HepG2 (cell line): ENCODE results near the gene HSF2BP. TPM values are rescaled to one million over a fixed set of nuclear protein-coding genes. Genes with fewer than 3 reads are reported as not detected.

Source experiments
- ARHGAP35 ChIP-seq: sonication (generic); formaldehyde crosslinking; IDR thresholded peaks from 2 replicates; pipeline ENCODE4 v1.9.0; 2022; ENCODE audit warnings: mild to moderate bottlenecking, inconsistent platforms, moderate library complexity, missing genetic modification reagents, borderline replicate concordance
- ARID2 ChIP-seq: sonication (generic); formaldehyde crosslinking; IDR thresholded peaks from 2 replicates; pipeline ENCODE4 v1.8.1; 2022; ENCODE audit warnings: mild to moderate bottlenecking, missing genetic modification reagents, borderline replicate concordance
- CBX1 ChIP-seq: IDR thresholded peaks from one replicate; pipeline ENCODE4 v1.6.1; 2016; ENCODE audit warnings: antibody characterized with exemption, low read depth
- ELF3 ChIP-seq: IDR thresholded peaks from 2 replicates; pipeline ENCODE4 v1.6.1; 2016; ENCODE audit warnings: missing genetic modification reagents, missing compliant biosample characterization
- GPN1 ChIP-seq: sonication (generic); formaldehyde crosslinking; IDR thresholded peaks from 2 replicates; pipeline ENCODE4 v1.5.1; 2020; ENCODE audit warnings: missing genetic modification reagents, borderline replicate concordance
- HNF4A ChIP-seq: sonication (generic); formaldehyde crosslinking; IDR thresholded peaks from 2 replicates; pipeline ENCODE4 v1.4.0; 2020; ENCODE audit warnings: missing genetic modification reagents
- IRF2 ChIP-seq: IDR thresholded peaks from 2 replicates; pipeline ENCODE4 v1.6.1; 2018; ENCODE audit warnings: missing genetic modification reagents, missing compliant biosample characterization
- MATR3 ChIP-seq: sonication (generic); formaldehyde crosslinking; IDR thresholded peaks from 2 replicates; pipeline ENCODE4 v1.4.0; 2020; ENCODE audit warnings: missing genetic modification reagents
- MED1 ChIP-seq: sonication (generic); formaldehyde crosslinking; IDR thresholded peaks from 2 replicates; pipeline ENCODE4 v1.4.0; 2020; ENCODE audit warnings: missing genetic modification reagents
- NCOA2 ChIP-seq: sonication (generic); formaldehyde crosslinking; IDR thresholded peaks from 2 replicates; pipeline ENCODE4 v1.8.0; 2022; ENCODE audit warnings: inconsistent platforms
- NFKBIZ ChIP-seq: IDR thresholded peaks from 2 replicates; pipeline ENCODE4 v1.6.1; 2018; ENCODE audit warnings: missing genetic modification reagents, missing compliant biosample characterization
- PLRG1 ChIP-seq: fragments of 450-650 bp; conservative IDR thresholded peaks from 2 replicates; pipeline ENCODE4 v1.6.1; 2016
- RARG ChIP-seq: sonication (generic); formaldehyde crosslinking; IDR thresholded peaks from 2 replicates; pipeline ENCODE4 v1.4.0; 2020; ENCODE audit warnings: low read depth, mild to moderate bottlenecking, missing genetic modification reagents
- RFX5 ChIP-seq: IDR thresholded peaks from 2 replicates; pipeline ENCODE4 v1.6.1; 2011; ENCODE audit warnings: low read depth, low read length, improper control_type of control experiment
- STAG1 ChIP-seq: sonication (generic); formaldehyde crosslinking; IDR thresholded peaks from 2 replicates; pipeline ENCODE4 v1.4.0; 2020; ENCODE audit warnings: missing genetic modification reagents
- TAF15 ChIP-seq: fragments of 200-400 bp; formaldehyde crosslinking; IDR thresholded peaks from one replicate; pipeline ENCODE4 v1.6.1; 2018; ENCODE audit warnings: mild to moderate bottlenecking, low read depth, low read length; ENCODE audit not compliant: poor library complexity, severe bottlenecking
- TFE3 ChIP-seq: IDR thresholded peaks from 2 replicates; pipeline ENCODE4 v1.6.1; 2016
- ZNF160 ChIP-seq: sonication (generic); formaldehyde crosslinking; IDR thresholded peaks from 2 replicates; pipeline ENCODE4 v1.8.0; 2022; ENCODE audit warnings: mild to moderate bottlenecking, inconsistent platforms, missing genetic modification reagents
- ZNF18 ChIP-seq: sonication (generic); formaldehyde crosslinking; IDR thresholded peaks from 2 replicates; pipeline ENCODE4 v1.8.0; 2022; ENCODE audit warnings: mild to moderate bottlenecking, missing genetic modification reagents; ENCODE audit not compliant: insufficient replicate concordance
- ZNF230 ChIP-seq: sonication (generic); formaldehyde crosslinking; IDR thresholded peaks from 2 replicates; pipeline ENCODE4 v1.4.0; 2020; ENCODE audit warnings: mild to moderate bottlenecking, missing genetic modification reagents
- ZNF484 ChIP-seq: sonication (generic); formaldehyde crosslinking; IDR thresholded peaks from 2 replicates; pipeline ENCODE4 v1.5.1; 2020; ENCODE audit warnings: mild to moderate bottlenecking, low read depth, missing genetic modification reagents, borderline replicate concordance
- ZNF652 ChIP-seq: IDR thresholded peaks from 2 replicates; pipeline ENCODE4 v1.6.1; 2016; ENCODE audit warnings: low read depth, borderline replicate concordance
- ZNF781 ChIP-seq: sonication (generic); formaldehyde crosslinking; IDR thresholded peaks from 2 replicates; pipeline ENCODE4 v1.5.1; 2020; ENCODE audit warnings: borderline replicate concordance, mild to moderate bottlenecking, missing genetic modification reagents; ENCODE audit errors: not compliant biosample characterization
- ZNF841 ChIP-seq: sonication (generic); formaldehyde crosslinking; IDR thresholded peaks from 2 replicates; pipeline ENCODE4 v1.8.1; 2023; ENCODE audit warnings: missing genetic modification reagents, borderline replicate concordance
- ZSCAN12 ChIP-seq: sonication (generic); formaldehyde crosslinking; IDR thresholded peaks from 2 replicates; pipeline ENCODE4 v1.9.0; 2021; ENCODE audit warnings: mild to moderate bottlenecking, missing genetic modification reagents
- ZSCAN29 ChIP-seq: sonication (generic); formaldehyde crosslinking; conservative IDR thresholded peaks from 2 replicates; pipeline ENCODE4 v1.4.0; 2020; ENCODE audit warnings: mild to moderate bottlenecking, missing genetic modification reagents
- polyA plus RNA-seq, 8 experiments: library from polyadenylated mRNA; depleted of rRNA in 3 of 8; stranded (reverse) in 7 of 8; unstranded in 1 of 8; fragments of >200 nt; fragmentation: Illumina TruSeq in 4 of 8; extraction: Trizol in 4 of 8; gene quantifications; 2 replicates each; pipeline versions ENCODE4 v1.2.1 to v1.2.3, GENCODE V29; 2011 to 2016; ENCODE audit warnings: low read depth in 4 of 8, missing spikeins in 1 of 8, mixed read lengths in 1 of 8; ENCODE audit not compliant: insufficient read depth in 1 of 8
- total RNA-seq, 5 experiments: library from RNA; depleted of rRNA; stranded (reverse); fragments of >200 nt; fragmentation: Illumina TruSeq; extraction: Trizol; gene quantifications; 2 replicates each; pipeline ENCODE4 v1.2.3, GENCODE V29; 2016; ENCODE audit warnings: low read depth in 1 of 5

HSF2BP gene
- total and polyA plus RNA-seq, 2 of the 13 experiments (the other 11 are each of a cell fraction or from before 2014, with no cell fraction given): 0.67 to 2.2 TPM

GRCh38 chr21:43609501-43610340 is 49.6 kb downstream of the HSF2BP start (continued):
- TF ChIP-seq MED1 (CRISPR knock-in tag): peak; percentile 68
- no peak for TF ChIP-seq TAF15
- peak; percentile 50 for TF ChIP-seq HNF4A (CRISPR knock-in tag)
- peak; percentile 34; the same call in 1 of the 2 replicates for TF ChIP-seq NCOA2
- TF ChIP-seq RARG (CRISPR knock-in tag): no peak
- no peak for TF ChIP-seq CBX1
- TF ChIP-seq ZSCAN29 (CRISPR knock-in tag): no peak
- TF ChIP-seq ZNF781 (CRISPR knock-in tag): peak; percentile 16
- 0 out of 2 replicates have a peak, but pooled peaks have one; percentile 48 for TF ChIP-seq TFE3
- no peak for TF ChIP-seq NFKBIZ (CRISPR knock-in tag)
- TF ChIP-seq ELF3: no peak
- TF ChIP-seq ZNF652 (CRISPR knock-in tag): no peak
- TF ChIP-seq GPN1 (CRISPR knock-in tag): no peak
- TF ChIP-seq MATR3 (CRISPR knock-in tag): no peak
- TF ChIP-seq STAG1 (CRISPR knock-in tag): peak; percentile 28
- no peak for TF ChIP-seq ZSCAN12 (CRISPR knock-in tag)
- TF ChIP-seq ZNF18 (CRISPR knock-in tag): no peak
- TF ChIP-seq ZNF230 (CRISPR knock-in tag): no peak
- TF ChIP-seq PLRG1: no peak
- TF ChIP-seq ZNF484 (CRISPR knock-in tag): no peak
- TF ChIP-seq ARHGAP35 (CRISPR knock-in tag): no peak
- no peak for TF ChIP-seq IRF2 (CRISPR knock-in tag)
- TF ChIP-seq ZNF841: no peak
- TF ChIP-seq ZNF160 (CRISPR knock-in tag): no peak
- TF ChIP-seq ARID2 (CRISPR knock-in tag): no peak
- TF ChIP-seq RFX5: no peak
